Tibial artery (tissue), 4 donors: ENCODE data around the gene ST8SIA6.

Source experiments
- DNase-seq, 2 donors: peaks; one replicate each; pipeline ENCODE4 v3.0.0-alpha.2; 2019
- H3K27ac ChIP-seq, 2 donors: fragments of 200-600 bp; sonication (generic) in 1 of 2; 1 replicate in 1 of 2; 2 replicates in 1 of 2; pipeline ENCODE4 v1.5.1; 2018 to 2019; ENCODE audit warnings: mild to moderate bottlenecking in 1 of 2
- H3K27me3 ChIP-seq, 2 donors: fragments of 200-600 bp; sonication (generic) in 1 of 2; one replicate each; pipeline versions ENCODE4 v1.5.1 to v1.6.0; 2016 to 2019
- H3K36me3 ChIP-seq, 3 donors: fragments of 200-600 bp; sonication (generic) in 2 of 3; one replicate each; pipeline ENCODE4 v1.5.1; 2016 to 2019; ENCODE audit warnings: mild to moderate bottlenecking in 2 of 3
- H3K4me1 ChIP-seq, 4 donors: fragments of 200-600 bp; sonication (generic) in 2 of 4; 1 replicate in 3 of 4; 2 replicates in 1 of 4; pipeline ENCODE4 v1.5.1; 2016 to 2019
- H3K4me3 ChIP-seq, 2 donors: fragments of 200-600 bp; sonication (generic) in 1 of 2; 1 replicate in 1 of 2; 2 replicates in 1 of 2; pipeline ENCODE4 v1.5.1; 2018 to 2019; ENCODE audit warnings: mild to moderate bottlenecking in 2 of 2
- H3K9me3 ChIP-seq, 3 donors: fragments of 200-600 bp; sonication (generic) in 1 of 3; one replicate each; pipeline ENCODE4 v1.5.1; 2016 to 2019
- CTCF ChIP-seq, 2 experiments: fragments of 200-600 bp in 1 of 2; fragments of 450-650 bp in 1 of 2; IDR thresholded peaks; one replicate each; pipeline ENCODE4 v1.5.1; 2017 to 2019; ENCODE audit warnings: antibody characterized with exemption in 2 of 2, mild to moderate bottlenecking in 1 of 2, moderate library complexity in 1 of 2
- intact Hi-C: fragments of 100-400 bp; cut with DNase I; formaldehyde crosslinking; loops from one replicate; pipeline ENCODE4 v1.15.0; 2023; ENCODE audit warnings: low total_unique reads

Gene ST8SIA6

GRCh38 chr10:17429490-17429889 is 24.9 kb downstream of the ST8SIA6 start:
- no peaks in the 10 kb centered on the region for H3K36me3 ChIP-seq
- H3K27ac ChIP-seq = no peak overlapping the region
- no peak for TF ChIP-seq CTCF (IDR thresholded peaks at IDR 0.05)
- H3K4me3 ChIP-seq = no peak overlapping the region
- intact Hi-C loops = loop anchor here (10.0 kb wide), 1 partner anchor 175 kb away; no protein-coding TSS in a partner anchor
- DNase-seq = no peak
- peaks cover 0 to 2% of the 10 kb centered on the region in 2 donors for H3K27me3 ChIP-seq
- peaks cover 0 to 14% (median 6%) of the 10 kb centered on the region in 4 donors for H3K4me1 ChIP-seq
- no peaks in the 10 kb centered on the region for H3K9me3 ChIP-seq

- Histone ChIP-seq H3K36me3 (no peaks in the 10 kb centered on the region), H3K4me3 (no peak overlapping the region), H3K9me3 (no peaks in the 10 kb centered on the region), H3K27ac (no peak overlapping the region), H3K27me3 (peaks cover 0 to 2% of the 10 kb centered on the region in 2 donors), H3K4me1 (peaks cover 0 to 14% (median 6%) of the 10 kb centered on the region in 4 donors)
- TF ChIP-seq CTCF (IDR thresholded peaks at IDR 0.05) = no peak
- intact Hi-C loops = loop anchor here (10.0 kb wide), 1 partner anchor 174 kb away; no protein-coding TSS in a partner anchor
- no peak for DNase-seq
These were observed 25.9 kb downstream of the ST8SIA6 start for GRCh38 chr10:17428351-17429097.

- no peak overlapping the region for H3K4me3 ChIP-seq
- intact Hi-C loops = loop anchor here (10.0 kb wide), 1 partner anchor 173 kb away; no protein-coding TSS in a partner anchor
These were observed 26.6 kb downstream of the ST8SIA6 start for GRCh38 chr10:17427666-17428350.

GRCh38 chr10:17427201-17427600 is 27.2 kb downstream of the ST8SIA6 start:
- intact Hi-C loops = loop anchor here (10.0 kb wide), 1 partner anchor 172 kb away; no protein-coding TSS in a partner anchor

More at GRCh38 chr10:17427666-17428350, 26.6 kb downstream of the ST8SIA6 start:
- Histone ChIP-seq H3K27ac (no peak overlapping the region), H3K27me3 (no peaks in the 10 kb centered on the region), H3K9me3 (no peaks in the 10 kb centered on the region), H3K36me3 (no peaks in the 10 kb centered on the region), H3K4me1 (peaks cover 0 to 14% (median 6%) of the 10 kb centered on the region in 4 donors)
- TF ChIP-seq CTCF (IDR thresholded peaks at IDR 0.05) = no peak
- DNase-seq = no peak

More at GRCh38 chr10:17427201-17427600, 27.2 kb downstream of the ST8SIA6 start:
- no peaks in the 10 kb centered on the region for H3K9me3 ChIP-seq
- peaks cover 0 to 13% (median 6%) of the 10 kb centered on the region in 4 donors for H3K4me1 ChIP-seq
- no peaks in the 10 kb centered on the region for H3K36me3 ChIP-seq
- no peak for DNase-seq
- no peak overlapping the region for H3K4me3 ChIP-seq
- no peak for TF ChIP-seq CTCF (IDR thresholded peaks at IDR 0.05)
- no peak overlapping the region for H3K27ac ChIP-seq
- no peaks in the 10 kb centered on the region for H3K27me3 ChIP-seq
